Measurements from ENCODE around the gene PDE6H. TPM values are rescaled to one million over a fixed set of nuclear protein-coding genes. Genes with fewer than 3 reads are reported as not detected.

The PDE6H gene
- total and polyA plus RNA-seq, 2 donors from 2014 or later, result not detected

- intact Hi-C loops (cut with DNase I), result no loop called here
- H3K4me3 ChIP-seq (ENCODE audit: low read length in 3 of 3), result no peak overlapping the region
- TF ChIP-seq, protein P1, sequence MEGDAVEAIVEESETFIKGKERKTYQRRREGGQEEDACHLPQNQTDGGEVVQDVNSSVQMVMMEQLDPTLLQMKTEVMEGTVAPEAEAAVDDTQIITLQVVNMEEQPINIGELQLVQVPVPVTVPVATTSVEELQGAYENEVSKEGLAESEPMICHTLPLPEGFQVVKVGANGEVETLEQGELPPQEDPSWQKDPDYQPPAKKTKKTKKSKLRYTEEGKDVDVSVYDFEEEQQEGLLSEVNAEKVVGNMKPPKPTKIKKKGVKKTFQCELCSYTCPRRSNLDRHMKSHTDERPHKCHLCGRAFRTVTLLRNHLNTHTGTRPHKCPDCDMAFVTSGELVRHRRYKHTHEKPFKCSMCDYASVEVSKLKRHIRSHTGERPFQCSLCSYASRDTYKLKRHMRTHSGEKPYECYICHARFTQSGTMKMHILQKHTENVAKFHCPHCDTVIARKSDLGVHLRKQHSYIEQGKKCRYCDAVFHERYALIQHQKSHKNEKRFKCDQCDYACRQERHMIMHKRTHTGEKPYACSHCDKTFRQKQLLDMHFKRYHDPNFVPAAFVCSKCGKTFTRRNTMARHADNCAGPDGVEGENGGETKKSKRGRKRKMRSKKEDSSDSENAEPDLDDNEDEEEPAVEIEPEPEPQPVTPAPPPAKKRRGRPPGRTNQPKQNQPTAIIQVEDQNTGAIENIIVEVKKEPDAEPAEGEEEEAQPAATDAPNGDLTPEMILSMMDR (IDR thresholded peaks at IDR 0.05; ENCODE audit: borderline replicate concordance, extremely low read depth, insufficient read depth), result no peak
- no peaks in the 10 kb centered on the region for H3K27me3 ChIP-seq (ENCODE audit: control insufficient read depth, insufficient read depth, low read length)
- H3K4me1 ChIP-seq (ENCODE audit: control insufficient read depth in 2 of 3, insufficient read depth in 2 of 3, low read depth in 1 of 3, low read length in 3 of 3), result peaks cover 0 to 5% (median 0%) of the 10 kb centered on the region in 3 donors
- no peaks in the 10 kb centered on the region for H3K36me3 ChIP-seq (ENCODE audit: control insufficient read depth in 2 of 3, insufficient read depth in 3 of 3, low read length in 3 of 3)
- H3K9me3 ChIP-seq (ENCODE audit: control insufficient read depth in 2 of 3, insufficient read depth in 1 of 3, low read length in 3 of 3), result peaks cover 0 to 1% (median 0%) of the 10 kb centered on the region in 3 donors
- H3K27ac ChIP-seq (ENCODE audit: low read depth in 2 of 2, low read length in 2 of 2), result no peak overlapping the region
- no peak overlapping the region for H3K9ac ChIP-seq (ENCODE audit: low read length in 3 of 3)
- DNase-seq (no peak), FAIRE-seq (no peak)
Measured at GRCh38 chr12:14992673-14993072, 19.8 kb downstream of the PDE6H start.

DNA sequence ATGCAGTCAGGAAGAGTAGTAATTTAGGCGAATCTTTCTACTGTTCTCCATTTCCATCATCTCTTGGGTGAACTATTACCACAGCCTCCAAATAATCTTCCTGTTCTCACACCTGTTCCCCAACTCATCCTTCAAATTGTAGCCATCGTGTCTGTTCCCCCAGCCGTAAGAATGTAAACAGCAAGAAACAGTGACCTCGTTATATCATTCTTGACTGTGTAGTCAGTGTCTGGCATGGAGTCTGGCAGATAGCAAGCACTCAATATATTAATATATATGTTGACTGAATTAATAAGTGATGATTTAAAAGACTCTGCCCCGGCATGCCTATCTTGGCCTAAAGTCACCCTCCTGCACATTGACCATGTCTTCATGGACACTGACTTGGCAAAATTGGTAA lies 20.3 kb downstream of the PDE6H start:
- H3K27me3 ChIP-seq (ENCODE audit: control insufficient read depth, insufficient read depth, low read length), result no peaks in the 10 kb centered on the region
- FAIRE-seq, result no peak
- H3K4me1 ChIP-seq (ENCODE audit: control insufficient read depth in 2 of 3, insufficient read depth in 2 of 3, low read depth in 1 of 3, low read length in 3 of 3), result peaks cover 0 to 5% (median 0%) of the 10 kb centered on the region in 3 donors
- TF ChIP-seq, protein P1 (IDR thresholded peaks at IDR 0.05; ENCODE audit: borderline replicate concordance, extremely low read depth, insufficient read depth), result no peak
- no peak overlapping the region for H3K27ac ChIP-seq (ENCODE audit: low read depth in 2 of 2, low read length in 2 of 2)
- no peaks in the 10 kb centered on the region for H3K36me3 ChIP-seq (ENCODE audit: control insufficient read depth in 2 of 3, insufficient read depth in 3 of 3, low read length in 3 of 3)
- intact Hi-C loops (cut with DNase I), result no loop called here
- peaks cover 0 to 1% (median 0%) of the 10 kb centered on the region in 3 donors for H3K9me3 ChIP-seq (ENCODE audit: control insufficient read depth in 2 of 3, insufficient read depth in 1 of 3, low read length in 3 of 3)
- DNase-seq, result no peak
- no peak overlapping the region for H3K9ac ChIP-seq (ENCODE audit: low read length in 3 of 3)
- no peak overlapping the region for H3K4me3 ChIP-seq (ENCODE audit: low read length in 3 of 3)

GRCh38 chr12:14993537-14994266 lies 20.9 kb downstream of the PDE6H start:
- FAIRE-seq (no peak), DNase-seq (no peak)
- Histone ChIP-seq H3K9me3 (ENCODE audit: control insufficient read depth in 2 of 3, insufficient read depth in 1 of 3, low read length in 3 of 3) (peaks cover 0 to 1% (median 0%) of the 10 kb centered on the region in 3 donors), H3K4me1 (ENCODE audit: control insufficient read depth in 2 of 3, insufficient read depth in 2 of 3, low read depth in 1 of 3, low read length in 3 of 3) (peaks cover 0 to 5% (median 0%) of the 10 kb centered on the region in 3 donors), H3K9ac (ENCODE audit: low read length in 3 of 3) (no peak overlapping the region), H3K36me3 (ENCODE audit: control insufficient read depth in 2 of 3, insufficient read depth in 3 of 3, low read length in 3 of 3) (no peaks in the 10 kb centered on the region), H3K4me3 (ENCODE audit: low read length in 3 of 3) (no peak overlapping the region), H3K27ac (ENCODE audit: low read depth in 2 of 2, low read length in 2 of 2) (no peak overlapping the region), H3K27me3 (ENCODE audit: control insufficient read depth, insufficient read depth, low read length) (no peaks in the 10 kb centered on the region)
- TF ChIP-seq, protein P1 (IDR thresholded peaks at IDR 0.05; ENCODE audit: borderline replicate concordance, extremely low read depth, insufficient read depth), result no peak
- intact Hi-C loops (cut with DNase I), result no loop called here

All from kidney (tissue), 14 donors.